ENCODE results near the gene ROCK2. TPM values are rescaled to one million over a fixed set of nuclear protein-coding genes. Genes with fewer than 3 reads are reported as not detected.
A peak's percentile ranks its signal among the peaks of the same experiment; 100 is the strongest.

The ROCK2 gene
- total and polyA plus RNA-seq, 2 of the 13 experiments (the other 11 are each of a cell fraction or from before 2014, with no cell fraction given) = 38.1 to 119 TPM

- Histone ChIP-seq H3K79me2 (ENCODE audit: insufficient read depth, low read length) (peaks cover 79% of the 10 kb centered on the region), H3K36me3 (replicated peaks in 1 of 2; ENCODE audit: control insufficient read depth in 1 of 2, insufficient read depth in 2 of 2, low read length in 2 of 2) (peaks cover 9 to 46% of the 10 kb centered on the region in 2 experiments), H3K4me3 (replicated peaks in 1 of 3; ENCODE audit: insufficient read depth in 1 of 3, low read depth in 2 of 3, low read length in 3 of 3) (no peak overlapping the region), H3K27ac (ENCODE audit: extremely low read length, insufficient read depth, low read length) (no peak overlapping the region), H3K27me3 (ENCODE audit: control insufficient read depth in 1 of 2, insufficient read depth in 2 of 2, low read length in 2 of 2) (no peaks in the 10 kb centered on the region), H3K9ac (ENCODE audit: insufficient read depth, low read depth, low read length) (no peak overlapping the region), H3K4me1 (ENCODE audit: insufficient read depth, low read length) (peaks cover 14% of the 10 kb centered on the region), H4K20me1 (ENCODE audit: insufficient read depth, low read length) (peaks cover 55% of the 10 kb centered on the region), H3K9me3 (ENCODE audit: low read length) (no peaks in the 10 kb centered on the region), H2AFZ (ENCODE audit: low read length) (no peak overlapping the region), H3K4me2 (ENCODE audit: low read depth, low read length) (no peak overlapping the region)
- ChIA-PET CTCF (ENCODE audit: low intra/inter-chr PET ratio, low total read pairs) (no interaction called here), POLR2A (no interaction called here)
- in situ Hi-C loops (cut with HindIII; ENCODE audit: extremely low pct_ligation_motif_present, low pct_unique_long_range_greater_than_20kb) (no loop called here), intact Hi-C loops (cut with micrococcal nuclease; ENCODE audit: unreplicated experiment) (no loop called here)
- BruUV-seq (replicated peaks) = no TSS peak
- no peak for DNase-seq (ENCODE audit: low spot score)
- 92% methylated on average over 3 of the region's 3 CpGs for WGBS (ENCODE audit: low lambda C conversion rate)
- TF ChIP-seq STAG1 (CRISPR knock-in tag; IDR thresholded peaks at IDR 0.05) = no peak
- TF ChIP-seq RBM22 (optimal IDR thresholded peaks at IDR 0.05; ENCODE audit: low read length) = peak; percentile 44
- TF ChIP-seq ZSCAN12 (CRISPR knock-in tag; IDR thresholded peaks at IDR 0.05) = no peak
- TF ChIP-seq MTF2 (CRISPR knock-in tag; IDR thresholded peaks at IDR 0.05; ENCODE audit: borderline replicate concordance) = no peak
- no peak for FAIRE-seq
- no peak for ATAC-seq
Measured at GRCh38 chr2:11257964-11258363, 86.5 kb downstream of the ROCK2 start.

DNA sequence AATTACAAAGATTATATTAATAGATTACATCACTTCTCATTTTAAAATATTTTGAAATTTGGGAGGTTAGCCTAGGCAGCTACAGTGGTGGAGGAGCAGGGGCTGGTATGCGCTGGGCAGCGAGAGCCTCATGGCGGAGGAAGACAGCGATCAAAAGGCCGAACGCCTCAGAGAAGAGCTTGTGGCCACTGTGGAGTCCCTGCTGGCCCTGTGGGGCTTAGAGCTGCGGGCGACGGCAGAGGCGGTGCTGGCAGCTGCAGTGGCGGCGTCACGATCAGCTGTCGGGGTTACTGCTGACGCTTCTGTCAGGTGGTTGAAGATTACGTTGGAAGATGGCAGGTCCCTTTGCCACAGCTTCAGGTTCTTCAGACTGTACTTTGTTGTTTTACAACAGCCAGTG lies 87.4 kb downstream of the ROCK2 start:
- no peak overlapping the region for H2AFZ ChIP-seq (ENCODE audit: low read length)
- no peak overlapping the region for H3K4me2 ChIP-seq (ENCODE audit: low read depth, low read length)
- 97% methylated on average over 16 of the region's 16 CpGs for WGBS (ENCODE audit: low lambda C conversion rate)
- POLR2A ChIA-PET = no interaction called here
- H3K79me2 ChIP-seq (ENCODE audit: insufficient read depth, low read length) = peaks cover 84% of the 10 kb centered on the region
- TF ChIP-seq ZNF282 (IDR thresholded peaks at IDR 0.05; ENCODE audit: partially characterized antibody) (no peak), RBM22 (optimal IDR thresholded peaks at IDR 0.05; ENCODE audit: low read length) (peak; percentile 98), AGO2 (optimal IDR thresholded peaks at IDR 0.05; ENCODE audit: low read depth, low read length) (peak; percentile 87), ATF7 (IDR thresholded peaks at IDR 0.05) (0 out of 2 replicates have a peak, but pooled peaks have one; percentile 39), ATF7 (CRISPR knock-in tag; IDR thresholded peaks at IDR 0.05) (no peak), ASH2L (IDR thresholded peaks at IDR 0.05; ENCODE audit: insufficient read length, low read depth, low read length) (no peak), ZNF558 (CRISPR knock-in tag; IDR thresholded peaks at IDR 0.05; ENCODE audit: borderline replicate concordance) (no peak), ZBTB38 (CRISPR knock-in tag; IDR thresholded peaks at IDR 0.05) (0 out of 2 replicates have a peak, but pooled peaks have one; percentile 22)
- TF ChIP-seq, protein P1, sequence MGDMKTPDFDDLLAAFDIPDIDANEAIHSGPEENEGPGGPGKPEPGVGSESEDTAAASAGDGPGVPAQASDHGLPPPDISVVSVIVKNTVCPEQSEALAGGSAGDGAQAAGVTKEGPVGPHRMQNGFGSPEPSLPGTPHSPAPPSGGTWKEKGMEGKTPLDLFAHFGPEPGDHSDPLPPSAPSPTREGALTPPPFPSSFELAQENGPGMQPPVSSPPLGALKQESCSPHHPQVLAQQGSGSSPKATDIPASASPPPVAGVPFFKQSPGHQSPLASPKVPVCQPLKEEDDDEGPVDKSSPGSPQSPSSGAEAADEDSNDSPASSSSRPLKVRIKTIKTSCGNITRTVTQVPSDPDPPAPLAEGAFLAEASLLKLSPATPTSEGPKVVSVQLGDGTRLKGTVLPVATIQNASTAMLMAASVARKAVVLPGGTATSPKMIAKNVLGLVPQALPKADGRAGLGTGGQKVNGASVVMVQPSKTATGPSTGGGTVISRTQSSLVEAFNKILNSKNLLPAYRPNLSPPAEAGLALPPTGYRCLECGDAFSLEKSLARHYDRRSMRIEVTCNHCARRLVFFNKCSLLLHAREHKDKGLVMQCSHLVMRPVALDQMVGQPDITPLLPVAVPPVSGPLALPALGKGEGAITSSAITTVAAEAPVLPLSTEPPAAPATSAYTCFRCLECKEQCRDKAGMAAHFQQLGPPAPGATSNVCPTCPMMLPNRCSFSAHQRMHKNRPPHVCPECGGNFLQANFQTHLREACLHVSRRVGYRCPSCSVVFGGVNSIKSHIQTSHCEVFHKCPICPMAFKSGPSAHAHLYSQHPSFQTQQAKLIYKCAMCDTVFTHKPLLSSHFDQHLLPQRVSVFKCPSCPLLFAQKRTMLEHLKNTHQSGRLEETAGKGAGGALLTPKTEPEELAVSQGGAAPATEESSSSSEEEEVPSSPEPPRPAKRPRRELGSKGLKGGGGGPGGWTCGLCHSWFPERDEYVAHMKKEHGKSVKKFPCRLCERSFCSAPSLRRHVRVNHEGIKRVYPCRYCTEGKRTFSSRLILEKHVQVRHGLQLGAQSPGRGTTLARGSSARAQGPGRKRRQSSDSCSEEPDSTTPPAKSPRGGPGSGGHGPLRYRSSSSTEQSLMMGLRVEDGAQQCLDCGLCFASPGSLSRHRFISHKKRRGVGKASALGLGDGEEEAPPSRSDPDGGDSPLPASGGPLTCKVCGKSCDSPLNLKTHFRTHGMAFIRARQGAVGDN (CRISPR knock-in tag; IDR thresholded peaks at IDR 0.05) = 0 out of 2 replicates have a peak, but pooled peaks have one; percentile 9
- TF ChIP-seq, protein P2, sequence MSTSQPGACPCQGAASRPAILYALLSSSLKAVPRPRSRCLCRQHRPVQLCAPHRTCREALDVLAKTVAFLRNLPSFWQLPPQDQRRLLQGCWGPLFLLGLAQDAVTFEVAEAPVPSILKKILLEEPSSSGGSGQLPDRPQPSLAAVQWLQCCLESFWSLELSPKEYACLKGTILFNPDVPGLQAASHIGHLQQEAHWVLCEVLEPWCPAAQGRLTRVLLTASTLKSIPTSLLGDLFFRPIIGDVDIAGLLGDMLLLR (CRISPR knock-in tag; IDR thresholded peaks at IDR 0.05) = no peak
- CTCF ChIA-PET (ENCODE audit: low intra/inter-chr PET ratio, low total read pairs) = no interaction called here
- in situ Hi-C loops (cut with HindIII; ENCODE audit: extremely low pct_ligation_motif_present, low pct_unique_long_range_greater_than_20kb) (no loop called here), intact Hi-C loops (cut with micrococcal nuclease; ENCODE audit: unreplicated experiment) (no loop called here)
- no peak overlapping the region for H3K4me3 ChIP-seq (replicated peaks in 1 of 3; ENCODE audit: insufficient read depth in 1 of 3, low read depth in 2 of 3, low read length in 3 of 3)
- no peak overlapping the region for H3K9ac ChIP-seq (ENCODE audit: insufficient read depth, low read depth, low read length)
- H3K4me1 ChIP-seq (ENCODE audit: insufficient read depth, low read length) = peaks cover 14% of the 10 kb centered on the region
- no peak for FAIRE-seq
- peak; percentile 47 for ATAC-seq
- no peaks in the 10 kb centered on the region for H3K9me3 ChIP-seq (ENCODE audit: low read length)
- no peak overlapping the region for H3K27ac ChIP-seq (ENCODE audit: extremely low read length, insufficient read depth, low read length)
- peaks cover 7 to 44% of the 10 kb centered on the region in 2 experiments for H3K36me3 ChIP-seq (replicated peaks in 1 of 2; ENCODE audit: control insufficient read depth in 1 of 2, insufficient read depth in 2 of 2, low read length in 2 of 2)
- no peak for DNase-seq (ENCODE audit: low spot score)
- no TSS peak for BruUV-seq (replicated peaks)
- peaks cover 54% of the 10 kb centered on the region for H4K20me1 ChIP-seq (ENCODE audit: insufficient read depth, low read length)
- H3K27me3 ChIP-seq (ENCODE audit: control insufficient read depth in 1 of 2, insufficient read depth in 2 of 2, low read length in 2 of 2) = no peaks in the 10 kb centered on the region

Measured in HepG2 (cell line).